HK-2 (cell line): Measurements from ENCODE around the gene ELFN1.

ENCODE experiments used
- DNase-seq: peaks from one replicate; pipeline ENCODE4 v3.0.0-alpha.2; 2018; ENCODE audit not compliant: unreplicated experiment

ELFN1 gene

DNA sequence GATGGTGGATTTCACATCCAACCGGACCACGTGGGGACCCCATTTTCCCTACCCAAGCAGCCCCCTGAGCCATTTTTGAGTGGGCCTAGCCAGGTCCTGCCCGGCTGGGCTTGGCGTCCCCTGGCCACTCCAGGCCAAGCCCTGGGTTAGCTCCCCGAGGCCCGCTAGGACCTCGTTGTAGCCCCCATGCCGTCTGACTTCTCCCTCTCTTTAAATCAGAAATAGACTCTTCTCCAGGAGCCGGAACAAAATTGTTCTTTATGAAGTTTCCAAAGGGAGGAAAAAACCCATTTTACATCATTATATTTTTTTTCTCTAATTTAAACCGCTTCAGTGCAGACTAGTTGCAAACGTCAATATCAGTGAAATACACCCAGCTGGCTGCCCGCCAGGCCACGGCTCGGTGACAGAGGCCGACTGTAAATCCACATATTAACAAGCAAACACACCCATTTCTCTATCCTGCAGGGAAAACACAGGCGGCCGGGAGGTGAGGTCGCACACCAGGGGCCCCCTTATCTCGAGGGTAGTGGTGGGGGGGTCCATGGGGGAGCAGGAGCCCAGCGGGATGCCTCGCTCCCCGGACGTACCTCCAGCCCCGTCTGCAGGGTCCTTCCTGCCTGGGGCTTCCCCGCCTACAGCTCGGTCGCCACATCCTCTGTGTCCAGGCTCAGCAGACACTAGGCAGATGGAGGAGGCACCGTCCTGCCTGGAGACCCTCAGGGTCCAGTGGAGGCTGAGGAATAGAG lies 72.7 kb downstream of the ELFN1 start:
- DNase-seq, result no peak

DNA sequence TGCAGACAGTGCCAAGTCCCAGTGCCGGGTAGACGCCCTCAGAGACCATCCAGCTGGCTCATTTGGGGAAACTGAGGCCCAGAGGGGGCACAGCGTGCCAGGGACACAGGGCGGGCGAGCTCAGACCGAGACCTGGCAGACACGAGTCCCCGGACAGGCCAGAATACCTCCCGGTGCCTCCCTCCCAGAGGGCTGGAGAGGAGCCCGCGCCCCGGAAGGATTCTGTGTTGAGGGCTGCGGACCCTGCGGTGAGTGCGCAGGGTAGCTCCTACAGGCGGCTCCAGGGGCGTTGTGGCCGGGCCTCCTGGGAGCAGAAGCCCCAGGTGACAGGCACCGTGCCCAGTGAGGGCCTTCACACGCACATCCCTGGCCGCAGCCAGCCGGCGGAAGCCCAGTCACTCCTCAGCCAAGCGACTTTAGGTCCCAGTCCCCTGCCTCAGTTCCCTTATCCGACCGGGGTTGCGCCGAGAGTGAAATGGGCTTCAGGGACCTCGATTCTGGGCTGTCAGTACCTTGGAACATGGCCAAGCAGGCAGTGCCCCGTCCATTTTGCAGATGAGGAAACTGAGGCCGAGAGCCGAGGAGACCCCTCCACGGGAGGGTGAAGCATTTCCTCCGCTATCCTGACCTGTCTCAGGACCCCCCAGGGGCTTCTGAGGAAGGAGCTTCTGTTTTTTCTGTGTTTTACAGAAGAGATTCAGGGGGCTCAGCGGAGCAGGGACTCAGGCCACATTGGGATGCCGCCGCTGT lies 73.6 kb downstream of the ELFN1 start:
- no peak for DNase-seq

DNA sequence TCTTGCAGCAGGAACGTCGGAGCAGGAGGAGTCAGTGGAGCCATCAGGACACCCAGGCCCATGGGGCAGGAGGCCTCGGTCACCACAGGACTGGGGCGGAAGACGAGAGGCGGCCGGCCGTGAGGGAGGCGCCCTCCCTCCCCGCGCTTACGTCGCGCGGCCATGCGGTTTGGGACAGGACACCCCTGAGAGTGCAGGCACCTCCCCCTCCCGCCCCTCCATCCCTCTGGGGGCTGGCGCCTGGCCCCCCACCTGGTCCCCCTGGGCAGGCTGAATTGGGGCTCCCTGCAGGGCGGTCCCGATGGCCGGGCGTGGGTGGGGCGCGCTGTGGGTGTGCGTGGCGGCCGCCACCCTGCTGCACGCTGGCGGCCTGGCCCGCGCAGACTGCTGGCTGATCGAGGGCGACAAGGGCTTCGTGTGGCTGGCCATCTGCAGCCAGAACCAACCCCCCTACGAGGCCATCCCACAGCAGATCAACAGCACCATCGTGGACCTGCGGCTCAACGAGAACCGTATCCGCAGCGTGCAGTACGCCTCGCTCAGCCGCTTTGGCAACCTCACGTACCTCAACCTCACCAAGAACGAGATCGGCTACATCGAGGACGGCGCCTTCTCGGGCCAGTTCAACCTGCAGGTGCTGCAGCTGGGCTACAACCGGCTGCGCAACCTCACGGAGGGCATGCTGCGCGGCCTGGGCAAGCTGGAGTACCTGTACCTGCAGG lies 74.4 kb downstream of the ELFN1 start:
- DNase-seq, result no peak

DNA sequence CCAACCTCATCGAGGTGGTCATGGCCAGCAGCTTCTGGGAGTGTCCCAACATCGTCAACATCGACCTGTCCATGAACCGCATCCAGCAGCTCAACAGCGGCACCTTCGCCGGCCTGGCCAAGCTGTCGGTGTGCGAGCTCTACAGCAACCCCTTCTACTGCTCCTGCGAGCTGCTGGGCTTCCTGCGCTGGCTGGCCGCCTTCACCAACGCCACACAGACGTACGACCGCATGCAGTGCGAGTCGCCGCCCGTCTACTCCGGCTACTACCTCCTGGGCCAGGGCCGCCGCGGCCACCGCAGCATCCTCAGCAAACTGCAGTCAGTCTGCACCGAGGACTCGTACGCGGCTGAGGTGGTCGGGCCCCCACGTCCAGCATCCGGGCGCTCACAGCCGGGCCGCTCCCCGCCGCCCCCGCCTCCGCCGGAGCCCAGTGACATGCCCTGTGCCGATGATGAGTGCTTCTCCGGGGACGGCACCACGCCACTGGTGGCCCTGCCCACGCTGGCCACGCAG lies 75.0 kb downstream of the ELFN1 start:
- DNase-seq, result no peak

DNA sequence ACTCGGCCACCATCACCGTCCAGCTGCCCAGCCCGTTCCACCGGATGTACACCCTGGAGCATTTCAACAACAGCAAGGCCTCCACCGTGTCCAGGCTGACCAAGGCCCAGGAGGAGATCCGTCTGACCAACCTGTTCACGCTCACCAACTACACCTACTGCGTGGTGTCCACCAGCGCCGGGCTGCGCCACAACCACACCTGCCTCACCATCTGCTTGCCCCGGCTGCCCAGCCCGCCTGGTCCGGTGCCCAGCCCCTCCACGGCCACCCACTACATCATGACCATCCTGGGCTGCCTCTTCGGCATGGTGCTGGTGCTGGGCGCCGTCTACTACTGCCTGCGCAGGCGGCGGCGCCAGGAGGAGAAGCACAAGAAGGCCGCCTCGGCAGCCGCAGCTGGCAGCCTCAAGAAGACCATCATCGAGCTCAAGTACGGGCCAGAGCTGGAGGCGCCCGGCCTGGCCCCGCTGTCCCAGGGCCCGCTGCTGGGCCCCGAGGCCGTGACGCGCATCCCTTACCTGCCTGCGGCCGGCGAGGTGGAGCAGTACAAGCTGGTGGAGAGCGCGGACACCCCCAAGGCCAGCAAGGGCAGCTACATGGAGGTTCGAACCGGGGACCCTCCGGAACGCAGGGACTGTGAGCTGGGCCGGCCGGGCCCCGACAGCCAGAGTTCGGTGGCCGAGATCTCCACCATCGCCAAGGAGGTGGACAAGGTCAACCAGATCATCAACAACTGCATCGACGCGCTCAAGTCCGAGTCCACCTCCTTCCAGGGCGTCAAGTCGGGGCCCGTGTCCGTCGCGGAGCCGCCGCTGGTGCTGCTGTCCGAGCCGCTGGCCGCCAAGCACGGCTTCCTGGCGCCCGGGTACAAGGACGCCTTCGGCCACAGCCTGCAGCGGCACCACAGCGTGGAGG lies 75.8 kb downstream of the ELFN1 start:
- DNase-seq, result no peak

DNA sequence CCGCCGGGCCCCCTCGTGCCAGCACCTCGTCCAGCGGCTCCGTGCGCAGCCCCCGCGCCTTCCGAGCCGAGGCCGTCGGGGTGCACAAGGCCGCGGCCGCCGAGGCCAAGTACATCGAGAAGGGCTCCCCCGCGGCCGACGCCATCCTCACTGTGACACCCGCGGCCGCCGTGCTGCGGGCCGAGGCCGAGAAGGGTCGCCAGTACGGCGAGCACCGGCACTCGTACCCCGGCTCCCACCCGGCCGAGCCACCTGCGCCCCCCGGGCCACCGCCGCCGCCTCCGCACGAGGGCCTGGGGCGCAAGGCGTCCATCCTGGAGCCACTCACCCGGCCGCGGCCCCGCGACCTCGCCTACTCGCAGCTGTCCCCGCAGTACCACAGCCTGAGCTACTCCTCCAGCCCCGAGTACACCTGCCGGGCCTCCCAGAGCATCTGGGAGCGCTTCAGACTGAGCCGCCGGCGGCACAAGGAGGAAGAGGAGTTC lies 76.5 kb downstream of the ELFN1 start:
- no peak for DNase-seq

DNA sequence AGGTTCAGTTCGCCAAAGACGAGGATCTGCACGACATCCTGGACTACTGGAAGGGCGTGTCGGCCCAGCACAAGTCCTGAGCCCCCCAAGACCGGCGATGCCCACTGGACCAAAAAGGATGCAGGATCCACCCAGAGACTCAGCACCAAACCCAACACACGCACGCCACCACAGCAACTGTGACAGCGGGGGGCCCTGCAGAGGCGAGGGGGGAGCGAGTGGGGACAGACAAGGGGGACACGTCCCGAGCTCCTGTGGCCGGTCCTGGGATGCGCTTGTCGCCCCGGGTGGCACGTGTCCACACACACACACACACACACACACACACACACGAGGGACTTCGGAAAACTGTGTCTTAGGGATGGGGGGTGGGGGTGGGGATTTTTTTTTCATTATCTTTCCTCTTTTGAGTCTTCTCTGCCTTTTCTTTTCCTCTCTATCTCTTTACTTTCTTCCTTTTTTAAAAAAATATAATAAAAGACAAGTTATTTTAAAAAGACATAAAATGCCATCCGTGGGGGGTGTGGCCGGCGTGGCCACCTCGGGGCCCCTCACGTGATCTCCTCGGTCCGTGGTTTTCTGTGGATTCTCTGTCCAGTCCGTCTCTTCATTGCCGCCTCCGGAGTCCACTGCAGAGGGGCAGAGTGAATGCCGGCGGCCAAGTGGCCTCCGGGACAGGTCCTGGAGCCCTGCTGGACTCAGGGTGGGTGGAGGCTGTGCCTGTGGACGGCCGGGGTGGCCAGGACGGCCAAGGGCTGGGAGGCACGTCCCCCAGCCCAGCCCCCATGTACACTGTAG lies 77.1 kb downstream of the ELFN1 start:
- DNase-seq, result no peak

DNA sequence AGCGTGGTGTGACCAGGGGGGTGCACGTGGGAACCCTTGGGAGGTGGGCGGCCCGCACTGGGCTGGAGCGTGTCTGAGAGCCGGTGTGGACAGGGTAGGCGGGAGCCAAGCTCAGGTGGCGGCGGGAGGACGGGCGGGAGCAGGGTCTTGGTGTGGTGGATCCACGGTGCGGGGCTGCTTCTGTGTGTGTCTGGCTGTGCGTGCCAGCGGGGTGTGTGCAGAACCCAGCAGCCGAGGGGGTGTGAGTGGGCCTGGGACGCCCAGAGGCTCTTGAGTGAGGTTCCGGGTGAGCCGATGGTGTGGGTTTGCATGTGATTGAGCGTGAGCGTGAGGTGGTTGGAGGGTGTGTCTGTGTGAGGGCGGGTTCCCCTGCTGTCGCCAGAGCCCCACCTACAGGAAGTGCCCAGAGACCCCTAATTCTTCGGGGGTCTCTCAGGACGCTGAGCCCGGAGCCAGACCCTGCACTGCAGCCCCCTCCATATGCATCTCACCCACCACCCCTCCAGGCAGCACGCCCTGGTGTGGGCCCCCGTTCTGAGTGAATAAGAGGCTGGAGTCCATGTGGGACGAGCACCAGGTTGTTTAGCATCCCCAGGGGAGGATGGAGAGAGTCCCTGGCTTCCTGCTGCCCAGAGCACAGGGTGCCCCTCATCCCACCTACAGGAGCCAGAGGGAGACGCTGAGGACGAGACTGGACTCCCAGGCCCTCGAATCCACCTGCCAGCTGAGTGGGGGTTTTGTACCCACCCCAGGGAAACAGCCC lies 78.2 kb downstream of the ELFN1 start:
- DNase-seq, result no peak

DNA sequence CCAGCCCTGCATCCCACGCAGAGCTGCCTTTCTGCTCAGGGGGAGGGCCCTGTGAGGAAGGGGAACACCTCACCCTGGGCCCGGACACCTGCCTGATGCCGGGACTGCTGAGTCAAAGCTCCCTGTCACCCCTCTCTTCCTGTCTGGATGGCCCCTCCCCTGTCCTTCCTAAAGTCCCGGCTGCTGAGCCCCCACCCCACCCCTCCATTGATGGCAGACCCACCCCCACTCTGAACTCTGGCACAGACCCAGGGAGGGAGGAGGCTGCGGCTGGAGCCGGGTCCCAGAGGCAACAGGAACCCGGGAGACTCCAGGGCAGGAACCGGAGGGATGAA lies 78.7 kb downstream of the ELFN1 start:
- DNase-seq, result no peak

DNA sequence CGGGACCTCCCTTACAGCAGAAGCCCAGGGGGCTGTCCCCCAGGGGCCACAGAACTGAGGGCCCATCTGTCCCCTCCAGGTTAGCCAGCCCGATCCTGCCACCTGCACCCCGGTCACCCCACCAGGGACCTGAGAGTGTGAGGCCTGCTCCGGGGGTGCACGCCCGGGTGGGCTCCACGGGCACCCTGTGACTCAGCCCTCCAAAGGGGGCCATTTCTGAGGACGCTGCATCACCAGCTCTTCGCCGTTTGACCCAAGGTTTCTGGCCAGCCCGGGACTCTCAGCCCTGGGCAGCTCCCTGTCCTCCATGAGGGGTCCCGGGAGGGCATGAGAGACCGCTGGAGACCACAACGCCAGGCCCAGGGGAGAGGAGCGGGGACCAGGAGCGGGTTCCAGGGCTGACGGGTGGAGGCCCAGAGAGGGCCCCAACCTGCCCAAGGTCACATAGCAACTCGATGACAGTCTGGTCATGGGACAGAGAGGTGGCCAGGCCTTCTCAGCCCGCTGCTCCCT lies 79.3 kb downstream of the ELFN1 start:
- no peak for DNase-seq

DNA sequence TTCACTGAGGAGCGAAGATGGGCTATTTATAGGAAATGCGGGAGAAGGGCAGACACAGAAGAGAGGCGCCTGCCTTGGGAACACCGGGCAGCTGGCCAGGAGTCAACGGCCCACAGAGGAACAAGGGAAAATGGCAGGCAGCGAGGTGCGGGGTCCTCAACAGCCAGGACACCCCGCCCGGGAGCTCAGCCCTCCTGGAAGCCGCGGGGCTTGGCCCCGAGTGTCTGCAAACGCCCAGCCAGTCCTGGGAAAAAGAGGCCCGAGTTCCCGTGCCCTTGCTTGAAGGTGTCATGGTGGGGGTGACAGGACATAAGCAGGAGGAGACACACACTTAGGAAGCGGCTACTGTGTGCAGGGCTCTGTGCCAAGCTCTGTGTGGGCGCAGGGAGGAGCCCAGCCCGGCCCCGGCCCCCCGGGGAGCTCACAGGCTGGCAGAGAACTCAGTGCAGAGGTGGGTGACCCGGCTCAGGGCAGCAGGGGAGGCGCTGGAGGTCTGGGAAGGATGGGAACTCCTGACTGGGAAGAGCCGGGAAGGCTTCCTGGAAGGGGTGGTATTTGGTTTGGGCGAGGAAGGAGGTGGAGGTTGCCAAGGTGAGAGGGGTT lies 79.9 kb downstream of the ELFN1 start:
- DNase-seq, result peak; percentile 56

DNA sequence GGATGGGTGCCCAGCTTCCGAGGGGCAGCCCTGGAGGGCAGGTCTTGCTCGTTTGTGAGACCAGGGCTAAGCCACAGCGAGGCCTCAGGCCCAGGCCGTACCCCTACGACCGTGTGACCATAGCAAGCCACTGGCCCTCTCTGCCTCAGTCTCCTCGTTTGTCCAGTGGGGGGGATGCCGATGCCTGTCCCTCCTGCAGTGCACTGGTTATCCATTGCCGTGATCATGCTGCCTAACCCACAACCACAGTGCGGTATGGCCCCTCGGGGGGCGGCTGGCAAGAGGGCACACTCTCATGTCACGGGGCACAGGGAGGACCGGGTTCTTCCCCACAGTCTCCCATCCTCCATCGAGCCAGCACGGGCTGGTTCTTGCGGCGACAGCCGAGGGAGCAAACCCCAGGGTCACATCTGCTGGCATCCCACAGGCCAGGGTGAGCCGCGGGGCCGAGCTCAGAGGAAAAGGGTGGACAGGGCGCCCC lies 80.5 kb downstream of the ELFN1 start:
- no peak for DNase-seq

DNA sequence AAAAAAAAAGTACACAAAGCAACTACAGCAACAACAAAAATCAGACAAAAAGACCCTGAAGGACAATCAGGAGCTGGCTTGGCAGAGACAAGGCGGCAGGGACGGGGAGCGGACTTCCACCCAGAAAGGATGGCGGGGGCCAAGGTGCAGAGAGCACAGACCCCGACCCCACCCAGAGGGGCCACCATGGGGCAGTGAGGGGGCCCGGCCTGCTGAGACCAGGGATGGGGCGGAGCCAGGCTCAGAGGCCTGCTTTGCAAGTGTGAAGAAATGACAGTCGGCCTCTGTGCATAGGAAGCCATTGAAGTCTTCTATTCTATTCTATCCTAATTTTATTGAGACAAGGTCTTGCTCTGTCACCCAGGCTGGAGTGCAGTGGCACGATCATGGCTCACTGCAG lies 82.0 kb downstream of the ELFN1 start:
- DNase-seq, result no peak

DNA sequence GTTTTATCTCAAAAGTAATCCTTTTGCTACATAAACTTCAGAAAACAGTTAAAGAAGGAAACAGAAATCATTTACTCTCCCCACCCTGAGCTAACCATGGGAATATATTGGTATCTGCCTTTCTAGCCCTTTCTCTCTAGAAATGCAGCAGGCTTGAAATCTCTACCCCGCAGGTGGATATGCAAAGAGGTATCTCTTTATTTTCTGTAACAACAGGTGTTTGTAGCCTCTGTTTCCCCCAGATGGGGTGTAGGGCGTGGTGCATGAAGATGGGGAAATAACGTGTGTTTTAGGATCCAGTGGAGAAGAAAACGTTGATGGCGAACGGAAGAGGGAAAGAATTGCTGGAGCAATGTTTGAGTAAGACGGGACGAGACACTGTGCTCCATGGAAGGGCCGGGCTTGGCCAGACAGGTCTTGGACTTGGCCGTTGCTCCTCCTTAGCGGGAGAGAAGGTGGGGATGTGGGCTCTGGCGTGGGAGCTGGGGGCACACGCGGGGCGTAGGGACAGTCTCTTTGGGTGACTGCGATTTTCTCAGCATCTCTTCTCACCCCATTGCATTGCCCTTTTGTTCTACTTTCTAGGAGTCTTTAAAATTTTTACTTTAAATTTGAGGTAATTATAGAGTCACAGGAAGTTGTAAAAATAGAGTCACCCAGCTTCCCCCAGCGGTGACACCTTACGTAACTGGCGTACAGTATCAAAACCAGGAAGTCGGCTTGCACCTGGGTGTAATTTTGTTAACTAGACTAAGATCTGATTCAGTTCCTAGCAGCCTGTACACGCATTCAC lies 82.9 kb downstream of the ELFN1 start:
- no peak for DNase-seq

DNA sequence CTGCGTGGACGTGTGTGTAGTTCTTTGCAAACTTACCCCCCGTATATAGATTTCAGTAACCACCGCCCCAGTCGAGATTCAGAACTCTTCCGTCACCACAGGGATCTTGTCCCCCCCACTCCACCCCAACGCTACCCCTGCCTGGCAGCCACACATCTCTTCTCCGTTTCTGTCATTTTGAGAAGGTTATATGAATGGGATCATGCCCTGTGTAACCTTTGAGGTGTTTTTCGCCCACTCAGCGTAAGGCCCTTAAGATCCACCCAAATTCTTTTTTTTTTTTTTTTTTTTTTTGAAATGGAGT lies 83.4 kb downstream of the ELFN1 start:
- no peak for DNase-seq

DNA sequence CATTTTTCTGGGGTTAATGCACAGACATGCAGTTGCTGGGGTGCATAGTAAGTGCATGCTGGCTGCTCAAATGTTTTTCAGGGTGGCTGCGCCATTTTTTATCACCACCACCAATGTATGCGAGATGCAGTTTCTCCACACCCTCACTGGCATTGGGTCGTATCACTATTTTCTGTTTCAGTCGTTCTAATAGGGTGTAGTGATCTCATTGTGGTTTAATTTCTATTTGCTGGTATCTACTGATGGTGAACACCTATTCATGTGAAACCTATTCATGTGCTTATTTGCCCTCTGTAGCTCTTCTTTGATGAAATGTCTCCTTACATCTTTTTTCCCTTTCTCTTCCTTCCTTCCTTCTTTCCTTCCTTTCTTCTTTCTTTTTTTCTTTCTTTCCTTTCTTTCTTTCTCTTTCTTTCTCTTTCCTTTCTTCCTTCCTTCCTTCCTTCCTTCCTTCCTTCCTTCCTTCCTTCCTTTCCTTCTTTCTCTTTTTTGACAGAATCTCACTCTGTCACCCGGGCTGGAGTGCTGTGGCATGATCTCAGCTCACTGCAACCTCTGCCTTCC lies 84.3 kb downstream of the ELFN1 start:
- no peak for DNase-seq

DNA sequence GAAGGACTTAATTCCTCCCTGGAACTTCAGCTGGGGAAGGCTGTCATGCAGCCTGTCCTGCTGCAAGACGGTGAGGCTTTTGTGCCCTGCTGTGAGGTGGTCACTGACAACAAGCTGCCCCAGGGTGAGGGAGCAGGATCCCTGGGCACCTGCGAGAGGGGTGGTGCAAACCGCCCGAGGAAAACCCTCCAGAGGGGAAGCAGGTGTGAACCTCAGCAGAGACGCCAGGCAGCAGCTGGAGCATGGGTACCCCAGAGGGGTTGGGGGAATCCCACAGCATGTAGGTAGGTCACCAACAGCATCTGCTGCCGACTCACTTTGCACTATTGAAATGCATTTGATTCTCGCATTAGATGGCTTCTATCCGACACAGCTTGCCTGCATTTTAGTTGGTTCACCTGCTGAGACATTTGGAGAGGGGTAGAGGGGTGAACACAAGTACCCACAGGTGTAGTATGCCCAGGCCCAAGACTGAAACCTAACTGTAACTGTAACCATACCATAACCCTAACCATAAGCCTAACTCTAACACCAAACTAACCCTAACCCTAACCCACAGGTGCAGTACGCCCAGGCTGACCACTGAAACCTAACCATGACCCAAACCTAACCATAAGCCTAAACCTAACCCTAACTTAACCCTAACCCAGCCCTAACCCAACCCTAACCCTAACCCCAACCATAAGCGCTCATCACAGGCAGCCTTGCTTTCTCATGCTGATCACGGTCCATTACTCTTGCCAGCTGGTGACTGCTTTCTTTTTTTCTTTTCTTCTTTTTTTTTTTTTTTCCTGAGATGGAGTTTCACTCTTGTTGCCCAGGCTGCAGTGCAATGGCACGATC lies 85.9 kb downstream of the ELFN1 start:
- no peak for DNase-seq
